ENCODE measurements around the gene SENP2. TPM values are rescaled to one million over a fixed set of nuclear protein-coding genes. Genes with fewer than 3 reads are reported as not detected.

The SENP2 gene
- polyA plus RNA-seq, 1 donor (not counting 4 experiments of a cell fraction or from before 2014, with no cell fraction given) = 12.6 TPM

- peaks cover 46 to 52% of the 10 kb centered on the region in 2 experiments for H3K36me3 ChIP-seq (ENCODE audit: control insufficient read depth in 2 of 2, extremely low read depth in 1 of 2, insufficient read depth in 2 of 2, low read length in 2 of 2)
These were observed 61.2 kb downstream of the SENP2 start for GRCh38 chr3:185647134-185647879.

GRCh38 chr3:185647880-185648210 is 61.8 kb downstream of the SENP2 start:
- no peak overlapping the region for H3K4me2 ChIP-seq (ENCODE audit: control insufficient read depth, extremely low read depth, insufficient read depth, low read depth, low read length)
- no peak for DNase-seq (ENCODE audit: low read depth, low spot score)
- H3K79me2 ChIP-seq (ENCODE audit: control insufficient read depth, insufficient read depth, low read length) = no peaks in the 10 kb centered on the region
- H3K27me3 ChIP-seq (ENCODE audit: control insufficient read depth, extremely low read depth, insufficient read depth, low read length) = no peaks in the 10 kb centered on the region
- H4K20me1 ChIP-seq (ENCODE audit: control insufficient read depth, extremely low read depth, insufficient read depth, low read length) = no peaks in the 10 kb centered on the region
- peaks cover 52 to 56% of the 10 kb centered on the region in 2 experiments for H3K36me3 ChIP-seq (ENCODE audit: control insufficient read depth in 2 of 2, extremely low read depth in 1 of 2, insufficient read depth in 2 of 2, low read length in 2 of 2)
- H3K9me1 ChIP-seq (ENCODE audit: control insufficient read depth, extremely low read depth, insufficient read depth, low read length) = no peaks in the 10 kb centered on the region
- H3K27ac ChIP-seq (ENCODE audit: control insufficient read depth, insufficient read depth, low read length) = no peak overlapping the region
- TF ChIP-seq EZH2 (IDR thresholded peaks at IDR 0.05; ENCODE audit: low read length) (no peak), CTCF (optimal IDR thresholded peaks at IDR 0.05 in 1 of 3, IDR thresholded peaks at IDR 0.05 in 1 of 3, conservative IDR thresholded peaks at IDR 0.05 in 1 of 3; ENCODE audit: extremely low read depth in 1 of 3, insufficient read depth in 2 of 3, low read length in 3 of 3) (no peak)
- FAIRE-seq = no peak
- no peak overlapping the region for H3K9ac ChIP-seq (ENCODE audit: control insufficient read depth, extremely low read depth, insufficient read depth, low read length)
- no peak overlapping the region for H3K4me3 ChIP-seq (ENCODE audit: control insufficient read depth in 2 of 3, extremely low read depth in 1 of 3, insufficient read depth in 2 of 3, low read depth in 1 of 3, low read length in 3 of 3)
- no peaks in the 10 kb centered on the region for H3K9me3 ChIP-seq (ENCODE audit: control insufficient read depth, low read depth, low read length)
- H3K4me1 ChIP-seq (ENCODE audit: control insufficient read depth, extremely low read depth, insufficient read depth, low read length) = no peaks in the 10 kb centered on the region
- H2AFZ ChIP-seq (ENCODE audit: control insufficient read depth, low read length) = no peak overlapping the region
- dilution Hi-C loops (cut with MboI; ENCODE audit: extremely low pct_ligation_motif_present, low sequenced_read_pairs) = no loop called here

More at GRCh38 chr3:185647134-185647879, 61.2 kb downstream of the SENP2 start:
- Histone ChIP-seq H3K4me3 (ENCODE audit: control insufficient read depth in 2 of 3, extremely low read depth in 1 of 3, insufficient read depth in 2 of 3, low read depth in 1 of 3, low read length in 3 of 3) (no peak overlapping the region), H3K27me3 (ENCODE audit: control insufficient read depth, extremely low read depth, insufficient read depth, low read length) (no peaks in the 10 kb centered on the region), H3K4me1 (ENCODE audit: control insufficient read depth, extremely low read depth, insufficient read depth, low read length) (no peaks in the 10 kb centered on the region), H3K27ac (ENCODE audit: control insufficient read depth, insufficient read depth, low read length) (no peak overlapping the region), H4K20me1 (ENCODE audit: control insufficient read depth, extremely low read depth, insufficient read depth, low read length) (no peaks in the 10 kb centered on the region), H3K79me2 (ENCODE audit: control insufficient read depth, insufficient read depth, low read length) (no peaks in the 10 kb centered on the region), H3K9me1 (ENCODE audit: control insufficient read depth, extremely low read depth, insufficient read depth, low read length) (no peaks in the 10 kb centered on the region), H3K9ac (ENCODE audit: control insufficient read depth, extremely low read depth, insufficient read depth, low read length) (no peak overlapping the region), H3K9me3 (ENCODE audit: control insufficient read depth, low read depth, low read length) (no peaks in the 10 kb centered on the region), H2AFZ (ENCODE audit: control insufficient read depth, low read length) (no peak overlapping the region), H3K4me2 (ENCODE audit: control insufficient read depth, extremely low read depth, insufficient read depth, low read depth, low read length) (no peak overlapping the region)
- FAIRE-seq (no peak), DNase-seq (ENCODE audit: low read depth, low spot score) (no peak)
- TF ChIP-seq CTCF (optimal IDR thresholded peaks at IDR 0.05 in 1 of 3, IDR thresholded peaks at IDR 0.05 in 1 of 3, conservative IDR thresholded peaks at IDR 0.05 in 1 of 3; ENCODE audit: extremely low read depth in 1 of 3, insufficient read depth in 2 of 3, low read length in 3 of 3) (no peak), EZH2 (IDR thresholded peaks at IDR 0.05; ENCODE audit: low read length) (no peak)
- dilution Hi-C loops (cut with MboI; ENCODE audit: extremely low pct_ligation_motif_present, low sequenced_read_pairs) = no loop called here
